Renal cortical epithelial cell (primary cell): ENCODE data around the gene ZNF362. TPM values are rescaled to one million over a fixed set of nuclear protein-coding genes. Genes with fewer than 3 reads are reported as not detected.
A peak's percentile ranks its signal among the peaks of the same experiment; 100 is the strongest.
"Not testable (repeated sequence)": the region's sequence is repeated elsewhere in the genome, so short reads cannot be mapped to it uniquely, and the experiment has no call there.

Experiments
- DNase-seq: peaks from one replicate; pipeline ENCODE4 v3.0.0-alpha.2; 2011; ENCODE audit warnings: low read depth
- total RNA-seq: library from RNA; depleted of rRNA; stranded (reverse); fragments of >200 nt; gene quantifications from 2 replicates; pipeline ENCODE4 v1.2.3, GENCODE V29; 2014

The ZNF362 gene
- total RNA-seq, 1 donor from 2014 or later = 6.9 TPM

DNA sequence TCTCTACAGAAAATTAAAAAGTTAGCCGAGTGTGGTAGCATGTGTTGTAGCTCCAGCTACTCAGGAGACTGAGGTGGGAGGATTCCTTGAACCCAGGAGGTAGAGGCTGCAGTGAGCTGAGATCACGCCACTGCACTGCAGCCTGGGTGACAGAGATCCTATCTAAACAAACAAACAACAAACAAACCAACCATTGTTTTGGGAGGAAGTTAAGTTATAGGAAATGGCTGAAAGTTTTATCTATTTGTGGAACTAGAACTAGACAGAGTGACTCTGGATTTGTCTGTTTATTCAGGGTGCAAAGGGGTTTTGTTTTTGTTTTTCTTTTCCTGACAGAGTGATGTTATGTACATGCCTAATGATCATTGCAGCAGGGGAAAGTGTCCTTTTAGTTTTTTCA, 31.0 kb downstream of the ZNF362 start:
- DNase-seq = no peak

DNA sequence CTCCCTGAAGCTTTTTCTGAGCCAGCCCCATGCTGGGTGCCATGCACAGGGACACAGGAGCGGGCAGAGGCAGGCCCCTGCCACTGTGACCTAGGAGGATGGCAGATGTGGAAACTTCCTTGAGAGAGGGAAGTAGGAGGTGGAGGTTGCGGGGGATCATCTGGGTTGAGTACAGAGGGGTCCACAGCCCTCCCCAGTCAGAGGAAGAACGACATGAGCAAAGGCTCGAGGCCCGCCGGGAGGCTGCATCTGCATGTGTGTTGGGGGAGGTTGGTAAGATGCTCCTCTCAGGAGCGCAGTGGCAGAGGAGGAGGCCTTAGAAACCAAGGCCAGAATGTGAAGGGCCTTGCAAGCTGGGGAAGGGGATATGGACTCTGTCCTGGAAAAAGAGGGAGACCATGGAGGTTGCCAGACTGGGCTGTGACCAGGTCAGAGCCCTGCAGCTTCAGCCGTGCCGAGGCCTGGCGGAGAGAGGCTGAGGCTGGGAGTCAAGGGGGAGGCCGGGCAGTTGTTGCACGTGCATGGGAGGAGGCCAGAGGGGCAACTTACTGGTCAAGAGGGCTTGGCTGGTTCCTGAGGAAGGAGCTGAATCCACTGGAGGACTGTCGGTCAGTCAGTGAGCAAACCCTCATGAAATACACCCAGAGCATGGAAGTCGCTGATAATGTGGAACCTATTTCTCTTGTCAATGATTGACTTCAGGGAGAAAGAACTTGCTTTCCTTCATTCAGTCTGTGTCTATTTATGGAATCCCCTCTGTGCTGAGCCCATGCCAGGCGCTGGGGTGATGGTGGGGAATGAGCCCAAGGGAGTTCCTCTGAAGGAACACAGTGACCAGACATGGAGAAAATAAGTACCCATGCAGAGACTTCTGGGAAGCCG, 32.9 kb downstream of the ZNF362 start:
- DNase-seq = no peak

- no peak for DNase-seq
Observed at GRCh38 chr1:33289858-33290154, 33.5 kb downstream of the ZNF362 start.

GRCh38 chr1:33290615-33291014, 34.3 kb downstream of the ZNF362 start:
- DNase-seq = not testable (repeated sequence)

- DNase-seq = no peak
Observed at GRCh38 chr1:33292726-33293340, 36.5 kb downstream of the ZNF362 start.

DNA sequence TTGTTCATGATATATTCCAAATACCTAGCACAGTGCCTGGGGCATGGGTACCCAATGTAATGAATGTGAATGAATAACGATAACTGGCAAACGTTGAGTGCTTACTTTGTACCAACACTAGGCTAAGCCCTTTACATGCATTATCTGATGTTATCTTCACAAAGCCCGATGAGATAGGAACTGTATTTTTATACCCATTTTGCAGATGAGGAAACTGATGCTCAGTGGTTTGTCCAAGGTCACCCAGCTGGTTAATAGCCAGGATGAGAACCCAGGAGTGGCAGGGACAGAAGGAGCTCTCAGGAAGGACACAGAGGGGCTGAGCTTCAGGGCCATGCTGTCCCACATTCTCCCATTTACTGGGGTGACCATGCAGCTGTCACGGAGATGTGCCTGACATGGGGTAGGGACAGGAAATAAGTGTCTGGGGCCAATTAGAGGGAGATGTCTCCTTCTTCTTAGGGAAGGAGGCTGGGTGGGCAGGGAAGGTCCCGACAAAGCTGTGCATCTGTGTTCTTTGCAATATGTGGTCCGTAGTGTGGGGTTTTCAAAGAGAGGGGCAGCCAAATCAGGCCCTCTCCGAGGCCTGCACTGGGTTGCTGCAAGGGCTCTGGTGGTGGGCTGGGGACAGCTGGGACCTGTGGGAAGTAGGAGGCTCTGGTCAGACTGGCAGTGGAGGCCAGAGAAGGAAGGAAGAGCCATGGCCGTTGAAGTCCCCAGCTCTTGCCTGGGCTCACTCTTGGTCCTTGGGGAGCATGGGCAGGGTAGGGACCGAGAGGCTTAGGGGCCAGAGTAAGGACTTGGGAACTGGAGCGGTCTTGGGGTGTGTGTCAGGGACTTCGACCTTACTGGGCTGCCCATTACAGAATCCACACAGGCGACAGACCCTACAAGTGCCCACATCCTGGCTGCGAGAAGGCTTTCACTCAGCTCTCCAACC, 38.0 kb downstream of the ZNF362 start:
- DNase-seq = no peak

DNA sequence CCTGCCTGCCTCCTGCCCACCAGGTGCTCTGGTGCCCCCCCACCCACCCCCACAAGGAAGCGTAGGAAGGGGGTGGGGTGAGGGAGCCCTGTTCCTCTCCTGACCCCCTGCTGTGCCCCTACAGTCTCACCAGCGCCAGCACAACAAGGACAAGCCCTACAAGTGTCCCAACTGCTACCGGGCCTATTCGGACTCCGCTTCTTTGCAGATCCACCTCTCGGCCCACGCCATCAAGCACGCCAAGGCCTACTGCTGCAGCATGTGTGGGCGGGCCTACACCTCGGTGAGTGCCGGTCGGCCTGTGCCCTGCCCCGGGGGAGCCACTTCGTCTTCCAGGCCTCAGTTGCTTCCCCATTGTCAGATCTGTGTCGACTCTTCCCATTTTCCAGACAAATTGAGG, 38.7 kb downstream of the ZNF362 start:
- DNase-seq = no peak

DNA sequence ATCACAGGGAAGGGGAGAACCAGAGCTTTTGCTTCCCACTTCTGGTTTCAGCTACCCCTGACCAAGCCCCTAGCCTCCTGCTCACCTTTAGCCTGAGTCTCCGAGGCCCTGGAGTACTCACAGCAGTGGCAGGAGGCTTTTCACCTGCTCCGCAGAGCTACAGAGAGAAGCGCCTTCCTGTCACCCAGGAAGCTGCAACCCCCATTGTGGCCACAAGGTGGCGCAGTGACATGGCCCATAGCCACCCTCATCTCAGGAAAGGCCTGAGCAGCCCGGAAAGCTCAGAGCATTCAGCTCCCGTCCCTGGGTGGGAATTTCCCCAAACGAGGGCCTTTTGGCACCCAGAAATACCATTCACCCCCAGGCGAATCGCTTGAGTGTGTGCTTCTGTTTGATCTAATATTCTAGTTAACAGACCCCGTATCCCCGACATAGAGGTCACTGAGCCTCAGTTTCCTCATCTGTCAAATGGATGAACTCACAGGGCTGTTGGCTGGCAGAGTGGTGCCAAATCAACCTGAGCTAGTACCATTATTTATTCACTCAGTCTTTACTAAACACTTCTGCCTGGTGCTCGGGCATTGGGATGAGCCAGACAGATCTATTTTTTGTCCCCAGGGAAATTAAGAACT, 39.3 kb downstream of the ZNF362 start:
- DNase-seq = peak; percentile 68

- DNase-seq = no peak
Observed at GRCh38 chr1:33296082-33296458, 39.8 kb downstream of the ZNF362 start.

GRCh38 chr1:33296824-33297223, 40.5 kb downstream of the ZNF362 start:
- DNase-seq = no peak

DNA sequence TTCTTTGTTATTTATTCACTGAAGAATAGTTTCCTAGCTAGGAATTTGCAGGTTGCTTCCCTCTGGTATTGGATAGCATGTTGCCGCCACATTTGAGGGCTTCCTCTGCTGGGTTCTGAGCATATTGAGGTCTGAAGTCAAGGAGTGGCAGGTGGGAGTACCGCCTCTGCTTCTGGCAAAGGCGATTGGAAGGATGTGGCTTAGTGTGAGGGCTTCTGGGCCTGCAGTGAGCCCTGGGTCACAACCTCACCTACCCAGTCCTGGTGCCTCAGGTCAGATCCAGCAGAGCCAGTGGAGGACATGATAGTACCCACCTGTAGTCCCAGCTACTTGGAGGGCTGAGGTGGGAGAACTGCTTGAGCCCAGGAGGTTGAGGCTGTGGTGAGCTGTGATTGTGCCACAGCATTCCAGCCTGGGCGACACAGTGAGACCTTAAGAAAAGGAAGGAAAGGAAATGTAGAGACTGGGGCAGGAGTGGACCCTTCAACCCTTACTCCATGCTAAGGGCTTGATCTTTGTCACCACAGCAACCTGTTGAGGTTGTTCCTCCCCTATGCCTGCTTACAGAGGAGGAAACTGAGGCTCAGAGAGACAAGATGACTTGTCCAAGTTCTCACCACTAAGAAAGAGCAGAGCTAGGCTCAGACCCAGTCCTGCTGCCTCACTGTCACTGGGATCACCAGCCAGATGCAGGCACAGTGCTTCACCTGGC, 41.8 kb downstream of the ZNF362 start:
- no peak for DNase-seq

- no peak for DNase-seq
Observed at GRCh38 chr1:33298623-33299277, 42.5 kb downstream of the ZNF362 start.

DNA sequence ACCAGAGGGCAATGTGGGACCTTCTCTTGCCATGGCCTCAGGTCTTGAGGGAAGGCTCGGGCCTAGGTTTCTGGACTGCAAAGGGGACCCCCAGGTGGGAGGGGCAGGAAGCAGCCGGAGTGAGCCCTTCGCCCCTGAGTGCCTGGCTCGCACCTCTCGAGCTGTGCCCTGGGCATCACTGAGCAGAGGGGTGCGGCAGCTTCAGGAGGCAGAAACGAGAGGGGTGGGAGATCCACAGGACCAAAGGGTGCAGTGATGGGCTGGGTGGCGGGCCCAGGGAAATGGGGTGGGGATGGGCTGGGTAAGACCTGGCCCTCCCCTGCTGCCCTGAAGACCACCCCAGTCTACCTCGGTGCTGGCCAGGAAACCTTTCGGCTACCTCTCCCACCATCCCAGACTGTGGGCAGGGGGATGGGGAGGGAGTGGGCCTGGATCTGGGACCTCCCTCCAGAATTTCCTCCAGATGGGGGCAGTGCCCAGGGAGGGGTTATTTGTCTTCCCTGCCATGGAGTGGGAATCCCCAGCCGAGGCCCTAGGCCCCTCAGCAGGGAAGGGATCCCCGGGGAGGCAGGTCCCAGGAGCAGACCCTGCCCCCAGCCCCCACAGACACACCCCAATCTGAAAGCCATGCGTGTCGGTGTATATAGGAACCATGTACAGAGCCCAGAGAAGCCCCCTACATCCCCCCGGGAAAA, 43.3 kb downstream of the ZNF362 start:
- no peak for DNase-seq

DNA sequence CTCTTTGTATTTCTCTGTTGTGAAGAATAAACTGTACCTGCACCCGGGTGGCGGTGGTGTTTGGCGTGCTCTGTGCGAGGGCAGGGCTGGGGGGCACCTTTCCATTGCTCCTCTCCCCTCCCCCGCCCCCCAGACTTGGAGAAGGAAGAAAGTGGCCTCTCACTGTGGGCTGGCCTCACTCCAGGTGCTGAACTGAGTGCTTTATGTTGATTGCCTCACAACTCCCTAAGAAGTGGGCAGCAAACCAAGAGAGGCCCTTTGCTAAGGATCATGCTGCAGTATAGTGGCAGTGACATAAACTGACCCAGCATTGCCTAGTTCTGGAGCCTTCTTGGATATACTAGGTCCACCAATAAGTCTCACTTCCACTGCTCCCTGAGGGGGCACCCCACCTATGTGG, 44.4 kb downstream of the ZNF362 start:
- DNase-seq = peak; percentile 74

DNA sequence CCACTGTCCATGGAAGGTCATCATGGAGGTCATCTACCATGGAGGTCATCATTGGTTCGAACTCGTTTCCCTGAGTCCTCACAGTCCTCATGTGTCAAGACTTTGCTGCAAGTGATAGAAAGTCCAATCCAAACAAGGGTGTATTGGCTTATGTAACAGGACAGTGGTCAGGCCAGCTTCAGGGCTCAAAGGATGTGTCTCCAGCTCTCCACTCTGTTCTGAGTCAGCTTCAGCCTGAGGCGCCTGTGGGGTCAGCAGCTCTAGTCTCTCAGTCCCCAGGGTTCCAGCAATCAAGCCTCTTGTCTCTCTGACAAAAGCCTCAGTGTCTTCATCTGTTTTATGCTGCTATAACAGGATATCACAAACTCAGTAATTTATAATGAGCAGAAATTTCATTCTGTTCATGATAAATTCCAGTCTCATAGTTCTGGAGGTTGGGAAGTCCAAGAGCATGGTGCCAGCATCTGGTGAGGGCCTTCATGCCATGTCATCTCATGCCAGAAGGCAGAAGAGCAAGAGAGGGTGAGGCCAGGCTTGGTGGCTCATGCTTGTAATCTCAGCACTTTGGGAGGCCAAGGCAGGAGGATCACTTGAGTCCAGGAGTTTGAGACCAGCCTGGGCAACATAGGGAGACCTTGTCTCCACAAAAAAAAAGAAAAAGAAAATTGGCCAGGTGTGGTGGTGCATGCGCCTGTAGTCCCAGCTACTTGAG, 45.1 kb downstream of the ZNF362 start:
- no peak for DNase-seq

DNA sequence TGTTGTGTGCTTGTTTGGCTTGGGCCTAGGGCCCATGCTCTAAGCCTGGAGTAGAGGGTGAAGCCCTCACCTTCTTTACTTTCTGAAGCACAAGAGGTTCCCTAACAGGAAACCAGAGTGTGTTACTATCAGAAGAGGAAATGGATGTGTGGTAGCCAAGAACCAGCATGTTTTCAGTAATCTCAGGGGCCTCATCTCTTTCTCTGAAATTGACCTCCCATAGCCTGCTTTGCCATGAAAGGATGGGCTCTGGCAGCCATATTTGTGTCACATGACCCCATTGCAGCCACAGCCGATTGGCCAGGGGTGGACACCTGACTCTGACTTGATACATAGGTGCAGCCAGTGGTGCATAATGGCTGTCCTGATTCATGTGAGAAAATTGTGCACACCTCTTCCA, 46.0 kb downstream of the ZNF362 start:
- no peak for DNase-seq

DNA sequence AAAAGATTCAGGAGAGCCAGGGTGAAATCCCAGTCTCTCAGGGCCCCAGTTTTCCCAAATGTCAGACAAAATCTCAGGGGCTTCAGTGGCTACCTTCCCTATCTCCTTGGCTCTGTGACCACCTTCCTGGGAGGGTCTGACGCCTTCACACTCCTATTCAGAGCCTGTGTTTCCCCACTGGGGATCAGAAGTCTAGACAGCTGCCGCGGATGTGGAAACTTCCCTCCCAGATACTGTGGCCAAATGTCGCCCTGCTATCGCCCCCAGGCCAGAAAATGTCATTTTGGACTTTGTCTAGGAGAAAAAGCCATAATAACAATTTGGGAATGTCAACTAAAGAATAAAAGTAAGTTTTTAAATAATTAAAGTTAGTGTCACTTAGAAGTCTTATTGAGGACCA, 48.7 kb downstream of the ZNF362 start:
- DNase-seq = no peak

DNA sequence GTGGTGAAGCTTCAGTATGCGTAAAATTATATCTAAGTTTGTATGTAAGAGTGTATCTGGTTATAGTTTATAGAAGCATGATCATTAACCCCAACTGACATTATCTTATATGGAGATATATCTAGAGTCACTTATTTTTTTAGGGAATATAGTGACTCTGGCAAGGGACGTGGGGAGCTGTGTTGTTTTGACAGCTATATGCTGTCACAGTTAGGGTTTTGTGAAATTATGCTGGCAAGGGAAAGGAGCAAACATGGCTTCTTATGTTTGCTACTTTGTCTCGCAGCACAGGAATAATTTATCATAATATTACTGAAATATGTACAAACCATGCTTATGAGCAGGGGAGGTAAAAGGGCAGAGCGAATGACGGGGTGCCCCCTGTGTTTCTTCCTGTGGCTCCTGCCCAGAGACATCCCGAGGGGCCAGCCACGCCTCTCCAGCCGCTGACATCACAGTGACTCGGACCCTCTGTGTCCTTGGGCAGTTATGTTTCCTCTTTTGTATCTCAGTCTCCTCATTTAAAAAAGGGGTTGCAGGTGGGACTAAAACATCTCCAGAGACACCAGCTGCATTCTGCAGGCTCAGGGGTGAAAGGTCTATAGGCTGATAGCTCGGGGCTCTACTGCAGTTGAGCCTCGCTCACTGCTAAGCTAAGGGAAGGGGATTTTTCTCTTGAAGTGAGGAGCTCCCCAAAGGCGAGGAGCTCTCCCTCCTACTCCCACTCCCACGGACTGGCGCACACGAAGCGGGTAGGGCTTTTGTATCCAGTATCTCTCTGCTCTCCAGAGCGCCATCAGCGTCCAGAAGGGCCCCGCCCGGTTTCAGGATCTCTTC, 49.7 kb downstream of the ZNF362 start:
- DNase-seq = no peak
